ENCODE measurements around the gene APOL3.
"Not testable (repeated sequence)": the region's sequence is repeated elsewhere in the genome, so short reads cannot be mapped to it uniquely, and the experiment has no call there.

The APOL3 gene

DNA sequence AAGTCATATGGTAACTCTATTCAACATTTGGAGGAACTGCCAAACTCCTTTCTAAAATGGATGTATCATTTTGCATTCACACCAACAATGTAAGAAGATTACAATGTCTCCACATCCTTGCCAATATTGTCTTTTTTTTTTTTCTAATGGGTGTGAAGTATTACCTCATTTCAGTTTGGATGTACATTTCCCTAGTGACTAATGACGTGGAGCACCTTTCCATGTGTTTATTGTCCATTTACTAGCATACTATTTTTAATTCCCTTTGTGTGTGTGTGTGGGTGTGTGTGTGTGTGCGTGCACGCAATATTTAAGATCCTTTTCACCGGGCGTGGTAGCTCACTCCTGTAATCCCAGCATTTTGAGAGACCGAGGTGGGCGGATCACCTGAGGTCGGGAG lies 62.7 kb downstream of the APOL3 start:
- Mint-ChIP-seq H3K4me3 (no peak overlapping the region), H3K36me3 (ENCODE audit: low read depth) (no peaks in the 10 kb centered on the region), H3K9me3 (no peaks in the 10 kb centered on the region), H3K4me1 (peaks cover under 1% of the 10 kb centered on the region), H3K27ac (no peak overlapping the region), H3K27me3 (ENCODE audit: low read depth) (no peaks in the 10 kb centered on the region)
- TF ChIP-seq, protein P1, sequence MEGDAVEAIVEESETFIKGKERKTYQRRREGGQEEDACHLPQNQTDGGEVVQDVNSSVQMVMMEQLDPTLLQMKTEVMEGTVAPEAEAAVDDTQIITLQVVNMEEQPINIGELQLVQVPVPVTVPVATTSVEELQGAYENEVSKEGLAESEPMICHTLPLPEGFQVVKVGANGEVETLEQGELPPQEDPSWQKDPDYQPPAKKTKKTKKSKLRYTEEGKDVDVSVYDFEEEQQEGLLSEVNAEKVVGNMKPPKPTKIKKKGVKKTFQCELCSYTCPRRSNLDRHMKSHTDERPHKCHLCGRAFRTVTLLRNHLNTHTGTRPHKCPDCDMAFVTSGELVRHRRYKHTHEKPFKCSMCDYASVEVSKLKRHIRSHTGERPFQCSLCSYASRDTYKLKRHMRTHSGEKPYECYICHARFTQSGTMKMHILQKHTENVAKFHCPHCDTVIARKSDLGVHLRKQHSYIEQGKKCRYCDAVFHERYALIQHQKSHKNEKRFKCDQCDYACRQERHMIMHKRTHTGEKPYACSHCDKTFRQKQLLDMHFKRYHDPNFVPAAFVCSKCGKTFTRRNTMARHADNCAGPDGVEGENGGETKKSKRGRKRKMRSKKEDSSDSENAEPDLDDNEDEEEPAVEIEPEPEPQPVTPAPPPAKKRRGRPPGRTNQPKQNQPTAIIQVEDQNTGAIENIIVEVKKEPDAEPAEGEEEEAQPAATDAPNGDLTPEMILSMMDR (IDR thresholded peaks at IDR 0.05; ENCODE audit: unreplicated experiment in 3 of 3) = no peak

DNA sequence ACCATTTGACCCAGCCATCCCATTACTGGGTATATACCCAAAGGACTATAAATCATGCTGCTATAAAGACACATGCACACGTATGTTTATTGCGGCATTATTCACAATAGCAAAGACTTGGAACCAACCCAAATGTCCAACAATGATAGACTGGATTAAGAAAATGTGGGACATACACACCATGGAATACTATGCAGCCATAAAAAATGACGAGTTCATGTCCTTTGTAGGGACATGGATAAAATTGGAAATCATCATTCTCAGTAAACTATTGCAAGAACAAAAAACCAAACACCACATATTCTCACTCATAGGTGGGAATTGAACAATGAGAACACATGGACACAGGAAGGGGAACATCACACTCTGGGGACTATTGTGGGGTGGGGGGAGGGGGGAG lies 69.8 kb downstream of the APOL3 start:
- not testable (repeated sequence) for H3K4me3 Mint-ChIP-seq; H3K4me1 Mint-ChIP-seq; H3K36me3 Mint-ChIP-seq (ENCODE audit: low read depth); H3K27me3 Mint-ChIP-seq (ENCODE audit: low read depth); H3K27ac Mint-ChIP-seq; H3K9me3 Mint-ChIP-seq
